ENCODE data around the gene HMGXB3. TPM values are rescaled to one million over a fixed set of nuclear protein-coding genes. Genes with fewer than 3 reads are reported as not detected.
A peak's percentile ranks its signal among the peaks of the same experiment; 100 is the strongest.

The HMGXB3 gene
- total RNA-seq, 2 experiments from 2014 or later = 44.1 to 49.4 TPM

- DNase-seq = no peak
- Mint-ChIP-seq H3K27ac (no peak overlapping the region), H3K4me3 (no peak overlapping the region), H3K27me3 (peaks cover 9% of the 10 kb centered on the region), H3K36me3 (no peaks in the 10 kb centered on the region), H3K9me3 (ENCODE audit: low read depth) (no peaks in the 10 kb centered on the region), H3K4me1 (peaks cover 38% of the 10 kb centered on the region)
- no peak for ATAC-seq
- CTCF ChIA-PET = interaction anchor here (1.9 kb wide), 1 partner anchor 15 kb away, joined by 5 read pairs; no protein-coding TSS in a partner anchor
Measured at GRCh38 chr5:150063638-150064037, 63.1 kb downstream of the HMGXB3 start.

GRCh38 chr5:150064681-150065220, 64.2 kb downstream of the HMGXB3 start:
- no peak overlapping the region for H3K4me3 Mint-ChIP-seq
- no peaks in the 10 kb centered on the region for H3K9me3 Mint-ChIP-seq (ENCODE audit: low read depth)
- H3K36me3 Mint-ChIP-seq = no peaks in the 10 kb centered on the region
- peaks cover 9% of the 10 kb centered on the region for H3K27me3 Mint-ChIP-seq
- DNase-seq = no peak
- CTCF ChIA-PET = interaction anchor here (1.9 kb wide), 1 partner anchor 16 kb away, joined by 5 read pairs; no protein-coding TSS in a partner anchor
- peaks cover 34% of the 10 kb centered on the region for H3K4me1 Mint-ChIP-seq
- ATAC-seq = no peak
- H3K27ac Mint-ChIP-seq = no peak overlapping the region

GRCh38 chr5:150065346-150065745, 64.8 kb downstream of the HMGXB3 start:
- ATAC-seq = no peak
- CTCF ChIA-PET = no interaction called here
- no peak overlapping the region for H3K27ac Mint-ChIP-seq

GRCh38 chr5:150065886-150066285, 65.3 kb downstream of the HMGXB3 start:
- peaks cover 34% of the 10 kb centered on the region for H3K4me1 Mint-ChIP-seq
- H3K27me3 Mint-ChIP-seq = peaks cover 9% of the 10 kb centered on the region
- no peak overlapping the region for H3K27ac Mint-ChIP-seq
- no peak overlapping the region for H3K4me3 Mint-ChIP-seq
- CTCF ChIA-PET = no interaction called here
- H3K36me3 Mint-ChIP-seq = no peaks in the 10 kb centered on the region
- DNase-seq (no peak), ATAC-seq (no peak)
- H3K9me3 Mint-ChIP-seq (ENCODE audit: low read depth) = no peaks in the 10 kb centered on the region

More at GRCh38 chr5:150065346-150065745, 64.8 kb downstream of the HMGXB3 start:
- Mint-ChIP-seq H3K4me3 (no peak overlapping the region), H3K9me3 (ENCODE audit: low read depth) (no peaks in the 10 kb centered on the region), H3K36me3 (no peaks in the 10 kb centered on the region), H3K4me1 (peaks cover 34% of the 10 kb centered on the region), H3K27me3 (peaks cover 9% of the 10 kb centered on the region)
- no peak for DNase-seq

- DNase-seq (no peak), ATAC-seq (no peak)
- Mint-ChIP-seq H3K9me3 (ENCODE audit: low read depth) (no peaks in the 10 kb centered on the region), H3K36me3 (no peaks in the 10 kb centered on the region), H3K27ac (no peak overlapping the region), H3K27me3 (peaks cover 9% of the 10 kb centered on the region), H3K4me1 (peaks cover 34% of the 10 kb centered on the region), H3K4me3 (no peak overlapping the region)
- CTCF ChIA-PET = interaction anchor here (1.1 to 1.2 kb wide), 2 partner anchors 13 to 21 kb away, joined by 3 read pairs; no protein-coding TSS in a partner anchor
Measured at GRCh38 chr5:150066436-150066835, 65.9 kb downstream of the HMGXB3 start.

- no peaks in the 10 kb centered on the region for H3K9me3 Mint-ChIP-seq (ENCODE audit: low read depth)
Measured at GRCh38 chr5:150066901-150067396, 66.4 kb downstream of the HMGXB3 start.

GRCh38 chr5:150067405-150067960, 66.9 kb downstream of the HMGXB3 start:
- ATAC-seq (peak; percentile 57), DNase-seq (no peak)
- Mint-ChIP-seq H3K27me3 (peaks cover 11% of the 10 kb centered on the region), H3K36me3 (no peaks in the 10 kb centered on the region), H3K9me3 (ENCODE audit: low read depth) (no peaks in the 10 kb centered on the region), H3K4me3 (no peak overlapping the region), H3K27ac (peak overlapping the region; percentile 78), H3K4me1 (peaks cover 34% of the 10 kb centered on the region)
- CTCF ChIA-PET = interaction anchor here (1.1 to 1.2 kb wide), 2 partner anchors 14 to 22 kb away, joined by 3 read pairs; no protein-coding TSS in a partner anchor

More at GRCh38 chr5:150066901-150067396, 66.4 kb downstream of the HMGXB3 start:
- Mint-ChIP-seq H3K27me3 (peaks cover 9% of the 10 kb centered on the region), H3K27ac (peak overlapping the region; percentile 78), H3K36me3 (no peaks in the 10 kb centered on the region), H3K4me1 (peaks cover 34% of the 10 kb centered on the region), H3K4me3 (no peak overlapping the region)
- CTCF ChIA-PET = interaction anchor here (1.1 to 1.2 kb wide), 2 partner anchors 13 to 21 kb away, joined by 3 read pairs; no protein-coding TSS in a partner anchor
- ATAC-seq (peak; percentile 90), DNase-seq (no peak)

- CTCF ChIA-PET = interaction anchor here (1.2 kb wide), 1 partner anchor 9 kb away, joined by 3 read pairs; no protein-coding TSS in a partner anchor
- no peak overlapping the region for H3K4me3 Mint-ChIP-seq
- DNase-seq (no peak), ATAC-seq (no peak)
- no peak overlapping the region for H3K27ac Mint-ChIP-seq
- H3K4me1 Mint-ChIP-seq = peaks cover 34% of the 10 kb centered on the region
- no peaks in the 10 kb centered on the region for H3K9me3 Mint-ChIP-seq (ENCODE audit: low read depth)
- H3K36me3 Mint-ChIP-seq = no peaks in the 10 kb centered on the region
- peaks cover 16% of the 10 kb centered on the region for H3K27me3 Mint-ChIP-seq
Measured at GRCh38 chr5:150068071-150068470, 67.5 kb downstream of the HMGXB3 start.

GRCh38 chr5:150068472-150068871, 67.9 kb downstream of the HMGXB3 start:
- H3K4me1 Mint-ChIP-seq = peaks cover 34% of the 10 kb centered on the region
- H3K4me3 Mint-ChIP-seq = no peak overlapping the region
- CTCF ChIA-PET = interaction anchor here (1.2 kb wide), 1 partner anchor 8 kb away, joined by 3 read pairs; no protein-coding TSS in a partner anchor

GRCh38 chr5:150068961-150069645, 68.6 kb downstream of the HMGXB3 start:
- Mint-ChIP-seq H3K4me3 (no peak overlapping the region), H3K36me3 (no peaks in the 10 kb centered on the region), H3K27ac (no peak overlapping the region), H3K4me1 (peaks cover 34% of the 10 kb centered on the region), H3K9me3 (ENCODE audit: low read depth) (no peaks in the 10 kb centered on the region), H3K27me3 (peaks cover 13% of the 10 kb centered on the region)
- DNase-seq (no peak), ATAC-seq (no peak)
- CTCF ChIA-PET = interaction anchor here (1.2 kb wide), 1 partner anchor 8 kb away, joined by 3 read pairs; no protein-coding TSS in a partner anchor

More at GRCh38 chr5:150068472-150068871, 67.9 kb downstream of the HMGXB3 start:
- H3K27me3 Mint-ChIP-seq = peaks cover 16% of the 10 kb centered on the region
- H3K36me3 Mint-ChIP-seq = no peaks in the 10 kb centered on the region
- no peaks in the 10 kb centered on the region for H3K9me3 Mint-ChIP-seq (ENCODE audit: low read depth)
- H3K27ac Mint-ChIP-seq = no peak overlapping the region
- ATAC-seq = no peak
- DNase-seq = no peak

- peaks cover 34% of the 10 kb centered on the region for H3K4me1 Mint-ChIP-seq
- H3K36me3 Mint-ChIP-seq = no peaks in the 10 kb centered on the region
- peaks cover 6% of the 10 kb centered on the region for H3K27me3 Mint-ChIP-seq
- H3K4me3 Mint-ChIP-seq = no peak overlapping the region
- no peak for ATAC-seq
- no peaks in the 10 kb centered on the region for H3K9me3 Mint-ChIP-seq (ENCODE audit: low read depth)
- CTCF ChIA-PET = no interaction called here
- no peak for DNase-seq
- no peak overlapping the region for H3K27ac Mint-ChIP-seq
Measured at GRCh38 chr5:150069672-150070627, 69.4 kb downstream of the HMGXB3 start.

GRCh38 chr5:150070821-150071220, 70.3 kb downstream of the HMGXB3 start:
- no peak for ATAC-seq
- H3K27ac Mint-ChIP-seq = peak overlapping the region; percentile 34
- CTCF ChIA-PET = no interaction called here
- H3K4me1 Mint-ChIP-seq = peaks cover 29% of the 10 kb centered on the region
- no peak overlapping the region for H3K4me3 Mint-ChIP-seq
- no peaks in the 10 kb centered on the region for H3K36me3 Mint-ChIP-seq
- no peak for DNase-seq
- peaks cover 6% of the 10 kb centered on the region for H3K27me3 Mint-ChIP-seq
- H3K9me3 Mint-ChIP-seq (ENCODE audit: low read depth) = no peaks in the 10 kb centered on the region
